ENCODE data around the gene PIK3C3. TPM values are rescaled to one million over a fixed set of nuclear protein-coding genes. Genes with fewer than 3 reads are reported as not detected.
"Not testable (repeated sequence)": the region's sequence is repeated elsewhere in the genome, so short reads cannot be mapped to it uniquely, and the experiment has no call there.

The PIK3C3 gene
- total and polyA plus RNA-seq, 4 donors: 12.2 to 25.8 (median 15.8) TPM

DNA sequence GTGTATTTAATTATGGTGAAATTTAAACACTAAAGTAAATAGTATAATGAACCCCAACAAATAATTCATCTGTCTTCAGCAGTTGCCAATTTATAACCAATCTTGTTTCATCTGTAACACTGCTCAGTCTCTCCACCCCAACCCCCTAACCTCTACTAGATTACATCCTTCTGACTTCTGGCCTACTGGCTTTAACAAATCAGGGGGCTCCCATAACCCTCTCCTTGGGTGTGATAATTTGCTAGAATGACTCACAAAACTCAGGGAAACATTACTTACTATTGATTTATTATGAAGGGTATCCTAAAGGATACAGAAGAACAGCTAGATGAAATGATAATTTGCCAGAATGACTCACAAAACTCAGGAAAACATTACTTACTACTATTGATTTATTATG, 50.7 kb downstream of the PIK3C3 start:
- H3K9me3 ChIP-seq (ENCODE audit: control insufficient read depth in 4 of 4, low read length in 3 of 4): no peaks in the 10 kb centered on the region
- H3K27ac ChIP-seq (ENCODE audit: low read depth in 1 of 2, low read length in 2 of 2): no peak overlapping the region
- H3K9ac ChIP-seq (ENCODE audit: low read depth in 1 of 2, low read length in 2 of 2): no peak overlapping the region
- H3K27me3 ChIP-seq (ENCODE audit: control insufficient read depth in 4 of 4, insufficient read depth in 4 of 4, low read length in 3 of 4): no peaks in the 10 kb centered on the region
- TF ChIP-seq FOXA2 (IDR thresholded peaks at IDR 0.05) (no peak), JUND (IDR thresholded peaks at IDR 0.05) (no peak), FOXA1 (IDR thresholded peaks at IDR 0.05) (no peak), GABPA (IDR thresholded peaks at IDR 0.05 in 1 of 2, conservative IDR thresholded peaks at IDR 0.05 in 1 of 2) (no peak), HNF4A (conservative IDR thresholded peaks at IDR 0.05) (no peak)
- TF ChIP-seq, protein P1, sequence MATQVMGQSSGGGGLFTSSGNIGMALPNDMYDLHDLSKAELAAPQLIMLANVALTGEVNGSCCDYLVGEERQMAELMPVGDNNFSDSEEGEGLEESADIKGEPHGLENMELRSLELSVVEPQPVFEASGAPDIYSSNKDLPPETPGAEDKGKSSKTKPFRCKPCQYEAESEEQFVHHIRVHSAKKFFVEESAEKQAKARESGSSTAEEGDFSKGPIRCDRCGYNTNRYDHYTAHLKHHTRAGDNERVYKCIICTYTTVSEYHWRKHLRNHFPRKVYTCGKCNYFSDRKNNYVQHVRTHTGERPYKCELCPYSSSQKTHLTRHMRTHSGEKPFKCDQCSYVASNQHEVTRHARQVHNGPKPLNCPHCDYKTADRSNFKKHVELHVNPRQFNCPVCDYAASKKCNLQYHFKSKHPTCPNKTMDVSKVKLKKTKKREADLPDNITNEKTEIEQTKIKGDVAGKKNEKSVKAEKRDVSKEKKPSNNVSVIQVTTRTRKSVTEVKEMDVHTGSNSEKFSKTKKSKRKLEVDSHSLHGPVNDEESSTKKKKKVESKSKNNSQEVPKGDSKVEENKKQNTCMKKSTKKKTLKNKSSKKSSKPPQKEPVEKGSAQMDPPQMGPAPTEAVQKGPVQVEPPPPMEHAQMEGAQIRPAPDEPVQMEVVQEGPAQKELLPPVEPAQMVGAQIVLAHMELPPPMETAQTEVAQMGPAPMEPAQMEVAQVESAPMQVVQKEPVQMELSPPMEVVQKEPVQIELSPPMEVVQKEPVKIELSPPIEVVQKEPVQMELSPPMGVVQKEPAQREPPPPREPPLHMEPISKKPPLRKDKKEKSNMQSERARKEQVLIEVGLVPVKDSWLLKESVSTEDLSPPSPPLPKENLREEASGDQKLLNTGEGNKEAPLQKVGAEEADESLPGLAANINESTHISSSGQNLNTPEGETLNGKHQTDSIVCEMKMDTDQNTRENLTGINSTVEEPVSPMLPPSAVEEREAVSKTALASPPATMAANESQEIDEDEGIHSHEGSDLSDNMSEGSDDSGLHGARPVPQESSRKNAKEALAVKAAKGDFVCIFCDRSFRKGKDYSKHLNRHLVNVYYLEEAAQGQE (IDR thresholded peaks at IDR 0.05): no peak
- H3K4me1 ChIP-seq (ENCODE audit: control insufficient read depth in 4 of 4, insufficient read depth in 4 of 4, low read length in 3 of 4): no peaks in the 10 kb centered on the region
- H3K36me3 ChIP-seq (ENCODE audit: control insufficient read depth in 4 of 4, insufficient read depth in 3 of 4, low read depth in 1 of 4, low read length in 3 of 4): peaks cover 2 to 38% (median 17%) of the 10 kb centered on the region in 4 donors
- DNase-seq (ENCODE audit: low spot score): no peak
- H3K4me3 ChIP-seq (ENCODE audit: low read depth in 1 of 3, low read length in 3 of 3): no peak overlapping the region

DNA sequence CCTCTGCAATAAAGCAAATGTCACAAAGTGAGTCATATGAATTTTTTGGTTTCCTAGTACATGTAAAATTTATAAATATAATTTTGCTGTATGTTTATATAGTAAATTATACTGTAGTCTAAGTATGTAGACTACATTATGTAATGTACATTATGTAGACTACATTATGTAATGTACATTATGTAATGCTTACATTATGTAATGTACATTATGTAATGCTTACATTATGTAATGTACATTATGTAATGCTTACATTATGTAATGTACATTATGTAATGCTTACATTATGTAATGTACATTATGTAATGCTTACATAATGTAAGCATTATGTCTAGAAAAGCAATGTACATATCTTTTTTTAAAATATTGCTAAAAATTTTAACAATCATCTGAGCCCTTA, 54.4 kb downstream of the PIK3C3 start:
- DNase-seq (ENCODE audit: low spot score); H3K4me3 ChIP-seq (ENCODE audit: low read depth in 1 of 3, low read length in 3 of 3); H3K9me3 ChIP-seq (ENCODE audit: control insufficient read depth in 4 of 4, low read length in 3 of 4); H3K9ac ChIP-seq (ENCODE audit: low read depth in 1 of 2, low read length in 2 of 2); H3K4me1 ChIP-seq (ENCODE audit: control insufficient read depth in 4 of 4, insufficient read depth in 4 of 4, low read length in 3 of 4); H3K27ac ChIP-seq (ENCODE audit: low read depth in 1 of 2, low read length in 2 of 2); H3K27me3 ChIP-seq (ENCODE audit: control insufficient read depth in 4 of 4, insufficient read depth in 4 of 4, low read length in 3 of 4): not testable (repeated sequence)
- peaks cover 4 to 25% (median 13%) of the 10 kb centered on the region in 4 donors for H3K36me3 ChIP-seq (ENCODE audit: control insufficient read depth in 4 of 4, insufficient read depth in 3 of 4, low read depth in 1 of 4, low read length in 3 of 4)

DNA sequence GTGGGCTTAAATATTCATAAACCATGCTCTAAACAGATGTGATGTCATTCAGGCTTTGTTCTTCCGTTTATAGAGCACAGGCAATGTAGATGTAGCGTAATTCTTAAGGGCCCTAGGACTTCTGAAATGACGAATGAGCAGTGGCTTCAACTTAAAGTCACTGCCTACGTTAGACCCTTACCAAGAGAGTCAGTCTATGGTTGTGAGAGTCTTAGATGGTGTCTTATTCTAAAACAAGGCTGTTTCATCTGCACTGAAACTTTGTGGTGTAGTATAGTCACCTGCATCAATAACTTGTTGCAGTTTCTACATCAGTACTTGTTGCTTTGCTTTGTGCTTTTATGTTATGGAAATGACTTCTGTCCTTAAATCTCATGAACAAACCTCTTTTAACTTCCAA, 56.0 kb downstream of the PIK3C3 start:
- Histone ChIP-seq H3K9me3 (ENCODE audit: control insufficient read depth in 4 of 4, low read length in 3 of 4) (no peaks in the 10 kb centered on the region), H3K36me3 (ENCODE audit: control insufficient read depth in 4 of 4, insufficient read depth in 3 of 4, low read depth in 1 of 4, low read length in 3 of 4) (peaks cover 4 to 21% (median 14%) of the 10 kb centered on the region in 4 donors), H3K27me3 (ENCODE audit: control insufficient read depth in 4 of 4, insufficient read depth in 4 of 4, low read length in 3 of 4) (no peaks in the 10 kb centered on the region), H3K9ac (ENCODE audit: low read depth in 1 of 2, low read length in 2 of 2) (no peak overlapping the region), H3K27ac (ENCODE audit: low read depth in 1 of 2, low read length in 2 of 2) (no peak overlapping the region), H3K4me1 (ENCODE audit: control insufficient read depth in 4 of 4, insufficient read depth in 4 of 4, low read length in 3 of 4) (no peaks in the 10 kb centered on the region), H3K4me3 (ENCODE audit: low read depth in 1 of 3, low read length in 3 of 3) (no peak overlapping the region)
- TF ChIP-seq FOXA1 (IDR thresholded peaks at IDR 0.05): no peak
- no peak for TF ChIP-seq SP1 (IDR thresholded peaks at IDR 0.05)
- no peak for TF ChIP-seq FOXA2 (IDR thresholded peaks at IDR 0.05)
- no peak for TF ChIP-seq JUND (IDR thresholded peaks at IDR 0.05)
- TF ChIP-seq NR2F2 (IDR thresholded peaks at IDR 0.05): no peak
- TF ChIP-seq, protein P2, sequence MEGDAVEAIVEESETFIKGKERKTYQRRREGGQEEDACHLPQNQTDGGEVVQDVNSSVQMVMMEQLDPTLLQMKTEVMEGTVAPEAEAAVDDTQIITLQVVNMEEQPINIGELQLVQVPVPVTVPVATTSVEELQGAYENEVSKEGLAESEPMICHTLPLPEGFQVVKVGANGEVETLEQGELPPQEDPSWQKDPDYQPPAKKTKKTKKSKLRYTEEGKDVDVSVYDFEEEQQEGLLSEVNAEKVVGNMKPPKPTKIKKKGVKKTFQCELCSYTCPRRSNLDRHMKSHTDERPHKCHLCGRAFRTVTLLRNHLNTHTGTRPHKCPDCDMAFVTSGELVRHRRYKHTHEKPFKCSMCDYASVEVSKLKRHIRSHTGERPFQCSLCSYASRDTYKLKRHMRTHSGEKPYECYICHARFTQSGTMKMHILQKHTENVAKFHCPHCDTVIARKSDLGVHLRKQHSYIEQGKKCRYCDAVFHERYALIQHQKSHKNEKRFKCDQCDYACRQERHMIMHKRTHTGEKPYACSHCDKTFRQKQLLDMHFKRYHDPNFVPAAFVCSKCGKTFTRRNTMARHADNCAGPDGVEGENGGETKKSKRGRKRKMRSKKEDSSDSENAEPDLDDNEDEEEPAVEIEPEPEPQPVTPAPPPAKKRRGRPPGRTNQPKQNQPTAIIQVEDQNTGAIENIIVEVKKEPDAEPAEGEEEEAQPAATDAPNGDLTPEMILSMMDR (IDR thresholded peaks at IDR 0.05; ENCODE audit: low read depth, low read length, missing input control): no peak
- no peak for TF ChIP-seq GABPA (IDR thresholded peaks at IDR 0.05 in 1 of 2, conservative IDR thresholded peaks at IDR 0.05 in 1 of 2)
- no peak for TF ChIP-seq HNF4A (conservative IDR thresholded peaks at IDR 0.05)
- TF ChIP-seq EGR1 (IDR thresholded peaks at IDR 0.05; ENCODE audit: low read depth in 2 of 2): no peak
- TF ChIP-seq YY1 (IDR thresholded peaks at IDR 0.05): no peak
- no peak for TF ChIP-seq RXRA (IDR thresholded peaks at IDR 0.05)
- TF ChIP-seq, protein P3, sequence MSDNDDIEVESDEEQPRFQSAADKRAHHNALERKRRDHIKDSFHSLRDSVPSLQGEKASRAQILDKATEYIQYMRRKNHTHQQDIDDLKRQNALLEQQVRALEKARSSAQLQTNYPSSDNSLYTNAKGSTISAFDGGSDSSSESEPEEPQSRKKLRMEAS (IDR thresholded peaks at IDR 0.05): no peak
- TF ChIP-seq, protein P1 (IDR thresholded peaks at IDR 0.05): no peak
- no peak for DNase-seq (ENCODE audit: low spot score)
- 97% methylated on average over 4 of the region's 4 CpGs for whole genome bisulfite sequencing
